T-helper 2 cell treated with Interferon-gamma antibody and Interleukin-4, amounts not matched to agents 5 μg/mL and 100 μg/mL, for 36 hours (primary cell): Measurements from ENCODE around the gene FNDC3A.
"Not testable (repeated sequence)": the region's sequence is repeated elsewhere in the genome, so short reads cannot be mapped to it uniquely, and the experiment has no call there.

Experiments
- DNase-seq: peaks from one replicate; pipeline ENCODE4 v3.0.0; 2021; ENCODE audit warnings: low spot score
- H3K27ac Mint-ChIP-seq: one replicate; pipeline ENCODE4 v1.8.0; 2021; ENCODE audit warnings: mild to moderate bottlenecking, mixed read lengths
- H3K27me3 Mint-ChIP-seq: one replicate; pipeline ENCODE4 v1.8.0; 2021; ENCODE audit warnings: low read depth, mixed read lengths
- H3K36me3 Mint-ChIP-seq: one replicate; pipeline ENCODE4 v1.8.0; 2021; ENCODE audit warnings: low read depth, mixed read lengths
- H3K4me1 Mint-ChIP-seq: one replicate; pipeline ENCODE4 v1.8.0; 2021; ENCODE audit warnings: low read depth, mixed read lengths
- H3K4me3 Mint-ChIP-seq: one replicate; pipeline ENCODE4 v1.8.0; 2022; ENCODE audit warnings: mild to moderate bottlenecking, moderate library complexity, mixed read lengths
- H3K9me3 Mint-ChIP-seq: one replicate; pipeline ENCODE4 v1.8.0; 2021; ENCODE audit warnings: mixed read lengths

Gene FNDC3A

GRCh38 chr13:49099513-49099877 lies 123.8 kb downstream of the FNDC3A start:
- Mint-ChIP-seq H3K4me3 (no peak overlapping the region), H3K4me1 (peaks cover 3% of the 10 kb centered on the region), H3K9me3 (no peaks in the 10 kb centered on the region), H3K36me3 (no peaks in the 10 kb centered on the region), H3K27me3 (no peaks in the 10 kb centered on the region), H3K27ac (no peak overlapping the region)
- no peak for DNase-seq

- H3K4me3 Mint-ChIP-seq, result no peak overlapping the region
- no peaks in the 10 kb centered on the region for H3K27me3 Mint-ChIP-seq
- H3K27ac Mint-ChIP-seq, result no peak overlapping the region
- DNase-seq, result no peak
- H3K36me3 Mint-ChIP-seq, result no peaks in the 10 kb centered on the region
- H3K9me3 Mint-ChIP-seq, result no peaks in the 10 kb centered on the region
- peaks cover 3% of the 10 kb centered on the region for H3K4me1 Mint-ChIP-seq
These were observed 125.2 kb downstream of the FNDC3A start for GRCh38 chr13:49100637-49101570.

- H3K4me1 Mint-ChIP-seq, result peaks cover 6% of the 10 kb centered on the region
- no peaks in the 10 kb centered on the region for H3K27me3 Mint-ChIP-seq
- H3K27ac Mint-ChIP-seq, result no peak overlapping the region
- H3K4me3 Mint-ChIP-seq, result no peak overlapping the region
- H3K9me3 Mint-ChIP-seq, result no peaks in the 10 kb centered on the region
- DNase-seq, result no peak
- no peaks in the 10 kb centered on the region for H3K36me3 Mint-ChIP-seq
These were observed 132.5 kb downstream of the FNDC3A start for GRCh38 chr13:49108196-49108595.

GRCh38 chr13:49110122-49110912 lies 134.6 kb downstream of the FNDC3A start:
- H3K9me3 Mint-ChIP-seq, result no peaks in the 10 kb centered on the region
- no peaks in the 10 kb centered on the region for H3K27me3 Mint-ChIP-seq
- DNase-seq, result peak; percentile 74
- H3K4me1 Mint-ChIP-seq, result peaks cover 15% of the 10 kb centered on the region
- H3K36me3 Mint-ChIP-seq, result peaks cover 6% of the 10 kb centered on the region
- H3K27ac Mint-ChIP-seq, result peak overlapping the region; percentile 85
- H3K4me3 Mint-ChIP-seq, result peak overlapping the region; percentile 82

GRCh38 chr13:49110913-49111170 lies 135.1 kb downstream of the FNDC3A start:
- H3K4me3 Mint-ChIP-seq, result peak overlapping the region; percentile 82
- peaks cover 11% of the 10 kb centered on the region for H3K36me3 Mint-ChIP-seq
- no peaks in the 10 kb centered on the region for H3K9me3 Mint-ChIP-seq
- peaks cover 16% of the 10 kb centered on the region for H3K4me1 Mint-ChIP-seq
- H3K27me3 Mint-ChIP-seq, result no peaks in the 10 kb centered on the region
- peak overlapping the region; percentile 82 for H3K27ac Mint-ChIP-seq
- DNase-seq, result no peak

- Mint-ChIP-seq H3K27me3 (no peaks in the 10 kb centered on the region), H3K4me1 (peaks cover 17% of the 10 kb centered on the region), H3K27ac (no peak overlapping the region), H3K36me3 (peaks cover 28% of the 10 kb centered on the region), H3K9me3 (no peaks in the 10 kb centered on the region), H3K4me3 (peak overlapping the region; percentile 30)
- DNase-seq, result no peak
These were observed 137.2 kb downstream of the FNDC3A start for GRCh38 chr13:49112782-49113525.

- Mint-ChIP-seq H3K27me3 (no peaks in the 10 kb centered on the region), H3K9me3 (no peaks in the 10 kb centered on the region), H3K27ac (peak overlapping the region; percentile 60), H3K4me3 (peak overlapping the region; percentile 30), H3K4me1 (peaks cover 17% of the 10 kb centered on the region), H3K36me3 (peaks cover 33% of the 10 kb centered on the region)
- no peak for DNase-seq
These were observed 138.0 kb downstream of the FNDC3A start for GRCh38 chr13:49113526-49114286.

- Mint-ChIP-seq H3K4me3 (no peak overlapping the region), H3K27me3 (no peaks in the 10 kb centered on the region), H3K36me3 (peaks cover 59% of the 10 kb centered on the region), H3K9me3 (peaks cover 16% of the 10 kb centered on the region), H3K4me1 (peaks cover 17% of the 10 kb centered on the region), H3K27ac (no peak overlapping the region)
- no peak for DNase-seq
These were observed 141.2 kb downstream of the FNDC3A start for GRCh38 chr13:49116873-49117272.

GRCh38 chr13:49118455-49118854 lies 142.7 kb downstream of the FNDC3A start:
- not testable (repeated sequence) for H3K27me3 Mint-ChIP-seq, DNase-seq, H3K4me1 Mint-ChIP-seq, H3K4me3 Mint-ChIP-seq, H3K27ac Mint-ChIP-seq
- H3K9me3 Mint-ChIP-seq, result peaks cover 20% of the 10 kb centered on the region
- H3K36me3 Mint-ChIP-seq, result peaks cover 61% of the 10 kb centered on the region

GRCh38 chr13:49124693-49125304 lies 149.1 kb downstream of the FNDC3A start:
- no peak for DNase-seq
- Mint-ChIP-seq H3K27me3 (no peaks in the 10 kb centered on the region), H3K4me3 (no peak overlapping the region), H3K9me3 (peaks cover 15% of the 10 kb centered on the region), H3K27ac (no peak overlapping the region), H3K4me1 (peaks cover 8% of the 10 kb centered on the region), H3K36me3 (peaks cover 22% of the 10 kb centered on the region)

- no peak overlapping the region for H3K4me3 Mint-ChIP-seq
- no peaks in the 10 kb centered on the region for H3K27me3 Mint-ChIP-seq
- peaks cover 10% of the 10 kb centered on the region for H3K4me1 Mint-ChIP-seq
- DNase-seq, result no peak
- H3K36me3 Mint-ChIP-seq, result peaks cover 14% of the 10 kb centered on the region
- H3K27ac Mint-ChIP-seq, result no peak overlapping the region
- H3K9me3 Mint-ChIP-seq, result peaks cover 12% of the 10 kb centered on the region
These were observed 150.3 kb downstream of the FNDC3A start for GRCh38 chr13:49125964-49126524.

GRCh38 chr13:49132479-49133002 lies 156.8 kb downstream of the FNDC3A start:
- peaks cover 38% of the 10 kb centered on the region for H3K36me3 Mint-ChIP-seq
- no peak overlapping the region for H3K4me3 Mint-ChIP-seq
- peaks cover 10% of the 10 kb centered on the region for H3K4me1 Mint-ChIP-seq
- no peaks in the 10 kb centered on the region for H3K9me3 Mint-ChIP-seq
- no peak for DNase-seq
- H3K27me3 Mint-ChIP-seq, result no peaks in the 10 kb centered on the region
- H3K27ac Mint-ChIP-seq, result no peak overlapping the region

- Mint-ChIP-seq H3K27me3 (no peaks in the 10 kb centered on the region), H3K27ac (no peak overlapping the region), H3K4me1 (peaks cover 10% of the 10 kb centered on the region), H3K36me3 (peaks cover 44% of the 10 kb centered on the region), H3K4me3 (no peak overlapping the region), H3K9me3 (no peaks in the 10 kb centered on the region)
- DNase-seq, result no peak
These were observed 158.6 kb downstream of the FNDC3A start for GRCh38 chr13:49134305-49134704.
